GM15510 (cell line): ENCODE results near the gene PNPLA7.

Source experiments
- POLR2A ChIP-seq: IDR thresholded peaks from 3 replicates; pipeline ENCODE4 v1.6.1; 2011; ENCODE audit warnings: borderline replicate concordance; ENCODE audit not compliant: insufficient read length; ENCODE audit errors: extremely low read depth

Gene PNPLA7

DNA sequence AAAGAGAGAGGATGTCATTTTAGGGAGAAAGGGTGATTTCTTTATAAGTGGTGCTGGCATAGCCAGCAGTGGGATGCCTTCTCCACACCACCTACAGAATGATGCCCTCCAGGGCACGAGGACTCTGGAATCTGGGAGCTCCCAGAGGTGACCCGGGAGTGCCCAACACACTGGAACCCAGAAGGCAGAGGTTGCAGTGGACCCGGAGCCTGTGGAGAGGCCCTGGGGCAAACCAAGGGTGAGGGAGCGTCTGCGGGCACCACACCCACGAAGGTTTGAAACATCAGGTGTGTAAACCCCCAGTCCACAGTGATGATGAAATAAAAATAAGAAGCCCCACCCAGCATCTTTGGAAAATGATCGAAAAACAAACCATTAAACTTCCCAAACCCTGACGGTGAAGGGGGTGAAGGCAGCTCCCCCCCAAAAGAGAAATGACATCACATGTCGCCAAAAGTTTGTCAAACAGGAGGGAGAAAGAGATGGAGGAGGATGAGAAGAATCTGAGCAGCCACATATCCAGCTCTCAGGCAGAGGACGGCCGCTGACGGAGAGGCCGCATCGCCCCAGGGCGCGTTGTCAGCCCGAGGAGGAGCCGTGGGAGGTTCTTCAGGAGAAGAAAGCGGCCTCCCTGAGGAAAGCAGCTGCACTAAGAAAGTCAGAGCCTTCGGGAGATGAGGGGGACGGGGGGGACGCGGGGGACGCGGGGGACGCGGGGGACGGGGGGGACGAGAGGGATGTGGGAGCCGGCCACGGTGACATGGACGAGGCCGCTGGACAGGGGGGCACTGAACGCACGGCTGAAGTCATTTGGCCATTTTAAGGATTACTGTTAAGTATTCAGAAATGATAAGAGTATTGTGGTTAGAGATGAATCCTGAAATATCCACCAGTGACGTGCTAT is 47.9 kb downstream of the PNPLA7 start:
- no peak for TF ChIP-seq POLR2A

DNA sequence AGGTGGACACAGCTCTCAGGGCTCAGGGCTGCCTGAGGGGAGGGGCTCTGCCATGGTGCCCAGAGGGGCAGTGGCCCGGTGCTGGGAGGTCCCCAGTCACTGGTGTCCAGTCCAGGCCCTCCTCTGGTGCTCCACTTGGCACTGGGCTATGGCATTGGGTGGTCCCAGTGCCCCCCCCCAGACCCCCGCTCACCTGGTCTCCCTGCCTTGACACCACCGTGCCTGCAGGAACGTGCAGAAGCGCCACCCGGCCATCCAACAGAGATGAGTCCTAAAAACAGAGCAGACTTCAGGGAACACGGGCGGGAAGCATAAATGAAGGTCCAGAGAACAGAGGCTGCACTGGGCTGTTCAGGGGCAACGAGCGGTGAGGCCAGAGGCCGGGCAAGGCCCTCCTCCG is 48.7 kb downstream of the PNPLA7 start:
- no peak for TF ChIP-seq POLR2A

DNA sequence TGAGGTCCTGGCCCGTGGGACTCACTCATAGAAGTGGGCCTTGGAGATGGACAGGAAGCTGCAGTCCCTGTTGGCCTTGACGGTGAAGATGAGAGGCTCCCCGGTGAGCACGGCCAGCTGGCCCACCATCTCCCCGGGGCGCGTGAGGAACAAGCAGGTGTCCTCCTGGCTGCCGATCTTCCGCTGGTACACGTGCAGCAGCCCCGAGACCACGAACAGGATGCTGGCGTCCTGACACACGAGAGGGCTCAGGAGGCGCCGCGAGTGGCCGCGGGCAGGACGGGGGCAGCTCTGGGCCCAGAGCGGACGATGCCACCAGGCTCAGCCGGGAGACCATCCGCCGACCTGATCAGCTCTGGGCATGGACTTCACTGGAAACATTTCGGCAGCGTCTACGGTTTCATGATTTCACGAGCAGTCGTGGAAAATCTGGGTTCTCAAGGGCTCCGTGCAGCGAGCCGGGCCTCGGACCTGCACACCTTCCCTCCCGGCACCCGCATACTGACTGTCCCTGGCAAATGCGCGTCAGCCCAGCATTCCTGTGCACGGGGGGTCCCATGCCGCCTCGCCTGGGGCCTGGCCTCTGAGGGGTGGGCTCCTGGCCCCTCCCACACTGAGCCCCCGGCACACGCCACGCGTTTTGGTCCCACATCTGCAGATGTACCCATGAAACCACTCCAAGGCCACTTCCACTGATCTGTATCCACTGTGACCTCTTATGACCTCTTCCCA is 49.4 kb downstream of the PNPLA7 start:
- no peak for TF ChIP-seq POLR2A

DNA sequence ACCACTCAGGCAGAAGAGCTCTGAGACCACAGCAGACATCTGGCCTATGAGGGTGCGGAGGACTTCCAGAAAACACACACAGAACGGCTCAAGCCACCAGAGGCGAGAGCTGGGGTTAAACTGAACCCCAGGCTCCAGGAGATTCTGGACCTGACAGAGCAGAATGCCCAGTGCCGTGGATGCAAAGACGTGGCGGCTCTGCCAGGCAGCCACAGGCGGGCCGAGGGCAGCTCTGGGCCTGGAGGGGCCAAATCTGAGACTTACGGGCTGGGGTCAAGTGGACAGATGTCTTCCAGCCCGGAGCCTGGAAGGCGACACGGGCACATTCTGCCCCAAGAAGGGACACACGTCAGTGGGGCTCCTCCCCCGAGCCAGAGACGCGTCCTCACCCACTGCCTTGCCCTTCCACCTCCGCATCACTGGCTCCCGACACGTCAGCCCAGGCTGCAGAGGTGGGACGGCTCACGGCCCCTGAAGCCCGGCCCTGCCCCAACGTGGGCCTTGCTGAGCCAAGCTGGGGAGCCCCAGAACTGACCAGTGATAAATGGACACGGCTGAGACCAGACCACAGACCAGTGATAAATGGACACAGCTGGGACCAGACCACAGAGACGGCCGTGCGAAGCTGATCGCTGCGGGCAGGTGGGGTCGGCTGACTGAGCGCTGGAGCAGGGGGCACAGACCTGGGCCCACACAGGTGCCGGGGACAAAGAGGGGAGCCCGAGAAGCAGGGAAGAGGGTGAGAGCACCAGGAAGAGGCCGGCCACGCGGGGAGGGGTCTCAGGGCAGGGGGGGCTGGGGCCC is 50.1 kb downstream of the PNPLA7 start:
- TF ChIP-seq POLR2A = no peak

DNA sequence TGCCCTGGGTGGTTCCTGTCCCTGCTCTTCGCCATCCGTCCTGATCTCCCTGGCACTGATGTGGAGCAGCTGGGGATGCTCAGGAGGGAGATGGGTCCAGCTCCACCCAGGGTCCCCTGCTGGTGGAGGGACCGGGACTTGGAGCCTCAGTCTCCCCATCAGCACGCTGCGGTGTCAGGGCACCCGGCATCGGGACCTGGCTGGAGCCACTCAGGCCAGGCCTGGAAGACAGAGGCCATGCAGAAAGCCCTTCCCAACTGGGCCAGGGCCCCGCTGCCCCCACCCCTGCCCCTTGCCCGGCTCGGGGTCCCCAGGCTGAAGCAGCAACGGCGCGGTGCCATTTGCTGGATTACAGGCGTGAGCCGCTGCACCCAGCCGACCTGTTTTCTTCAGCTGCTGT is 50.8 kb downstream of the PNPLA7 start:
- no peak for TF ChIP-seq POLR2A

DNA sequence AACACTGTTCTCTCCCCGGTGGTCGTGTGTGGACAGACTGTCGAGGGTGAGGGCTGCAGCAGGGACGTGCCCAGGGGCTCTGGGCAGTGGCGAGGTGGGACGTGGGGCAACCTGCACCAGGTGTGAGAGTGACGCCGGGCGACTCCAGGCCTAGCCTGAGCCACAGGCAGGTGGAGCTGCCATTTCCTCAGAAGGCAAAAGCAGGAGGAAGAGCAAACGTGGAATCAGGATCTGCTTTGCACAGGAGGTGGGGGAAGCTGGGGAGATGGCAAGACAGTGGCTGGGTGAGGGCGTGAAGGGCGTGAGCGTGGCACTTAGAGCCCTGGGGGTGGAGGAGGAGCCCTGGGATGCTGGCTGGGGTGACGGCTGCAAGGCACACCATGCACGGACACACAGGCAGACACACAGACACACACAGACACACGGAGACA is 51.5 kb downstream of the PNPLA7 start:
- TF ChIP-seq POLR2A = no peak

DNA sequence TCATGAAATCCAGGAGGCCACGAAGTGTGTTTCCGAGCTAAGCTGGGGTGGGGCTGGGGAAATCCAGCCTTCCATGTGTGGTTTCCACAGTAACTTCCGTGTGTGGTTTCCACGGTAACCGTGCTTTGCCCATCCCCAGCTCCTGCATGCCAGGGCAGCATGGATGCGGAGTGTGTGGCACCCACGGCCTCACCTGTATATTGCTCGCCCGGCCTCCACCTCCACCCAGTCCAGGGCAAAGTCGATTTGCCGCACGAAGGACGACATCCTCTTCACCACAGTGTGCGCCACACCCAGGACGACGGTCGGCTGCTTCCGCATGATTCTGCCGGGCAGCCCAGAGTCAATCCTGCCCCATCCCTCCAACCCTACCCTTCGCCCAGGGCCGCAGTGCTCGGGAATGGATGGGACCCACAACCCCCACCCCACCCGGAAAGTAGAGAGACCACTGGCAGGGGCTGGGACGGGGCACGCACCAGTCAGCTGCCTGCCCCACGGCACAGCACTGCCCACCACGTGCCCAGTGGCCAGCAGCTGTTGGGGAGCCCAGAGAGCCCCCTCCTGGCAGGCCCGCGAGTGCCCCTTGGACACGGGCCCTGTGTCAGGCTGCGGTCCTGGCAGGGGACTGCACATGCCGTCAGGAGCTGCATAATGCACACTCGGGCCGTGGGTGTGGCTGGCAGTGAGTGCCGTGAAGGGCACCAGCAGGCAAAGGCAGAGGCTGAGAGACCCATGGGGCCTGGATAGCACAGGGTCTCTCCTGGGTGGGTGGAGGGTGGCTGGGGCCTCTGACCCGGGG is 52.1 kb downstream of the PNPLA7 start:
- TF ChIP-seq POLR2A = no peak

DNA sequence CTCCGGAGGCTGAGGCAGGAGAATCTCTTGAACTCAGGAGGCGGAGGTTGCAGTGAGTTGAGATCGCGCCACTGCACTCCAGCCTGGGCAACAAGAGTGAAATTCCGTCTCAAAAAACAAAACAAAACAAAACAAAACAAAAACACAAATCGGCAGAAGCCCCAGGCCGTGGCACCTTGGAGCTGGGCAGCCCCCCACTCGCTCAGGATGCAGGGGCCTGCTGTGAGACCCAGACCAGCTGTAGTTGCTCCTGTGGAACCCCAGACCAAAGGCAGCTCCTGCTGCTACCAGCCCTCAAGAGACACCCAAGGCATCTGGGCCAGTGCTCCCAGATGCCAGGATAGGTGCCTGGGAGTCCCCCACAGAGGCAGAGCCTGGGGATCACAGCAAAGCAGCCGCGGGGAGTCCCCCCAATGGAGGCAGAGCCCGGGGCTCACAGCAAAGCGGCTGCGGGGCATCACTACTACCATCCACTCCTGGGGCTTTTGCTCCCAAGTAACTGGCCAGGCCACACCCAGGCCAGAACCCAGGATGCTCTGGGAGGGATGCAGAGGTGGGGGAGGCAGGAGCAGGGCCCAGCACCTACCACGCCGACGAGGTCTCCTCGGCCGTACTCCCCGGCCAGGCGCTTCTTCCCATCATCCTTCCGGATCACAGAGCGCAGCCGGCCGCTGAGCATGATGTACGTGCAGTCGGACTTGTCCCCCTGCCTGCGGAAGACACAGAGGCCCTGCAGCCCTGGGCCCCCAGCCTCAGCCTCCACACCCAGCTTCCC is 53.4 kb downstream of the PNPLA7 start:
- no peak for TF ChIP-seq POLR2A

DNA sequence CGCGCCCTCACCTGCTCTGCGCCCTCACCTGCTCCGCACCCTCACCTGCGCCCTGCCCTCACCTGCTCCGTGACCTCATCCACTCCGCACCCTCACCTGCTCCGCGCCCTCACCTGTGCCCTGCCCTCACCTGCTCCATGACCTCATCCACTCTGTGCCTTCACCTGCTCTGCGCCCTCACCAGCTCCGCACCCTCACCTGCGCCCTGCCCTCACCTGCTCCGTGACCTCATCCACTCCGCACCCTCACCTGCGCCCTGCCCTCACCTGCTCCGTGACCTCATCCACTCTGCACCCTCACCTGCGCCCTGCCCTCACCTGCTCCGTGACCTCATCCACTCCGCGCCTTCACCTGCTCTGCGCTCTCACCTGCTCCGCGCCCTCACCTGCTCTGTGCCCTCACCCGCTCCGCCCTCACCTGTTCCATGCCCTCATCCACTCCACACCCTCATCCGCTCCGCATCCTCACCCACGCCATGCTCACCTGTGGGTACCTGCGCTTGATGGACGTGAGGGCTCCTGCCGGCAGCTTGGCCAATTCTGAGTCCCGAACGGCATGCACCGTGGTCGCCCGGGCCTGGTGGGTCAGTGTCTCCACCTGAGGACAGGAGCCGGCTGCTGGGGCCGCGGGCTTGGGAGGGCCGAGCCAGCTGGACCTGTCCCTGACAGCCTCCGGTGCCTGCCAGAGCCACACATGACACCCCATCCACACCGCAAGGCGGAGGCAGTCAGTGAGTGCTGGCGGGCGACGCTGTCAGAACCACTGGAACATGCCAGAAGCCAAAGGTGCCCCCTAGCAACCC is 55.5 kb downstream of the PNPLA7 start:
- TF ChIP-seq POLR2A = no peak

DNA sequence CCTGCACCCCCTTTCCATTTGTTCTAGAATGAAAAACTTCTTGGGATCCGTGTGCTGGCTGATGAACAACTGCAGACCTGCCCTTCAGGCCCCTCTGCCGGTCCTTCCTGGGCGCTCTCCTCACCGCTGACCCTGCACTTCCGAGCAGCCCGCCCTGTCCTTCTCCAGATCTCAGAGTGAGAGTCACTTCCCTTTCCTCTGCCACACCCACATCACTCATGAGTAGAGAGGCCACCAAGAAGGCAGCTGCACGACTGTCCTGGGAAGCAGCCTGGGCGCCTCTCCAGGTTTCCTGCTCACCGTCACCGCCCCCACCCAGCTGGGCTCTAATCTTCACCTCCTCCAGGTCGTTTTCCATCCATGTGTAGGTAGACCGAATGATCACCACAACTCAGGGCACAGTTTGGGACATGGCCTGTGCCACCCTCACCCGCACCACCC is 56.1 kb downstream of the PNPLA7 start:
- TF ChIP-seq POLR2A = no peak

DNA sequence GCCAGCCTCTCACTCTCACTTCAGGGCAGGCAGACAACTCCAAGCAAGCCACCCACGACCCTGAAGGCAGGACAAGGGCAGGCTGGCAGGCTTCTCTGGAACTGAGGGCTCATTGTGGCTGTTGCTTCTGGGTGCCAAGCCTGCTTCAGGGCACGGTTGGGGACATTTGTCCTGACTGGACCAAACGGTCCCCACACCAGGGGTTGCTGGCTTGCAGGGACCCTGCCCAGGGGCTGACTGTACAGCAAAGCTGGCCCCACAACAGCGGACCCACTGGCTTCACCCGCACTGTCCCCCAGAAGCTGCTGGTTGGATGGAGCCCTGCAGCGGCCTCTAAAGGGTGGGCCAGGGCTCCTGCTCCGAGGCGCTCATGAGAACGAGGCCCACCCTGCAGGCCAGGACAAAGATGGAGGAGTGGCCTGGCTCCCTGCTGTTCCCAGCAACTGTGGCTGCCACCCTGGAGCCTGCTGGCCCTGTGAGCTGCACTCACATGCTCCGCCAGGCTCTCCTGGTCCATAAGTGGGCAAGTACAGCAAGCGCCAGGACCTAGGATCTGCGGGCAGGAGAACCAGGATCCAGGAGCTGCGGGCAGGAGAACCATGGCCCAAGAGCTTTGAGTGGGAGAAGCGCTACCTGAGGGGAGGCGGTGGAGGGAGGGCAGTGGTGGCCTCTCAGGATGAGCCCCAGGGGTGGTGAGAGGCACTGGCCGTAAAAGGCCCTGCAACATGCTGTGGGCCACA is 56.7 kb downstream of the PNPLA7 start:
- no peak for TF ChIP-seq POLR2A
